ENCODE data around the gene SUSD1. TPM values are rescaled to one million over a fixed set of nuclear protein-coding genes. Genes with fewer than 3 reads are reported as not detected.
"Not testable (repeated sequence)": the region's sequence is repeated elsewhere in the genome, so short reads cannot be mapped to it uniquely, and the experiment has no call there.

The SUSD1 gene
- total RNA-seq, 1 donor from 2014 or later, result 13.0 TPM

DNA sequence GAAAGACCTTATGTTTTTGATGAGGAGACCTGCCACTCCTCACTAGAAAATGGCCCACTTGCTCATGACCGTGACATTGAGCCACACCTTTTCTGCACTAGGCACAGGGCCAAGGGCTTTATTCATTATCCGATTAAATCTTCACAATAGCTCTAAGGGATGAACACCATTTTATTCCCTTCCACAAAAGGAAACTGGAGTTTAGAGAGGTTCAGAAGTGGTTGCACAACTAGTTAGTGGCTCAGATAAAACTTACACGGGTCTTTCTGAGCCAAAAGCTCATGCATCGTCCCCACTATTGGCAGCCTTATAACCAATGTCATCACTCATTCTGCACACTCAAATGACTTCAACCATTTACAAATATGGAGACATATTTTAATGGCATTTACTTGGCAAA, 39.4 kb downstream of the SUSD1 start:
- H3K9me3 ChIP-seq, result peaks cover 0 to 4% of the 10 kb centered on the region in 2 donors
- H3K4me3 ChIP-seq, result no peak overlapping the region
- no peak for DNase-seq (ENCODE audit: low spot score in 2 of 2)
- no peak overlapping the region for H3K27ac ChIP-seq
- intact Hi-C loops (cut with DNase I), result no loop called here
- no peak for TF ChIP-seq CTCF (IDR thresholded peaks at IDR 0.05)
- no peaks in the 10 kb centered on the region for H3K36me3 ChIP-seq
- H3K27me3 ChIP-seq, result no peaks in the 10 kb centered on the region
- H3K4me1 ChIP-seq, result no peaks in the 10 kb centered on the region

DNA sequence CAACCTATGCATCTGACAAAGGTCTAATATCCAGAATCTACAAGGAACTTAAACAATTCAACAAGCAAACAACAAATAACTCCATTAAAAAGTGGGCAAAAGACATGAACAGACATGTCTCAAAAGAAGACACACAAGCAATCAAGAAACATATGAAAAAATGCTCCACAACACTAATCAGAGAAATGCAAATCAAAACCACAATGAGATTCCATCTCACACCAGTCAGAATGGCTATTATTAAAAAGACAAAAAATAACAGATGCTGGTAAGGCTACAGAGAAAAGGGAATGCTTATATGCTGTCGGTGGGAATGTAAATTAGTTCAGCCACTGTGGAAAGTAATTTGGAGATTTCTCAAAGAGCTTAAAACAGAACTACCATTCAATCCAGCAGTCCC, 41.3 kb downstream of the SUSD1 start:
- intact Hi-C loops (cut with DNase I), result not testable (repeated sequence)

GRCh38 chr9:112132356-112132755, 42.7 kb downstream of the SUSD1 start:
- intact Hi-C loops (cut with DNase I), result no loop called here
- Histone ChIP-seq H3K36me3 (no peaks in the 10 kb centered on the region), H3K4me3 (no peak overlapping the region), H3K9me3 (peaks cover 0 to 4% of the 10 kb centered on the region in 2 donors), H3K27ac (no peak overlapping the region), H3K4me1 (no peaks in the 10 kb centered on the region), H3K27me3 (no peaks in the 10 kb centered on the region)
- TF ChIP-seq CTCF (IDR thresholded peaks at IDR 0.05), result no peak
- DNase-seq (ENCODE audit: low spot score in 2 of 2), result no peak

More for the DNA sequence above, 41.3 kb downstream of the SUSD1 start:
- DNase-seq (ENCODE audit: low spot score in 2 of 2); H3K4me1 ChIP-seq; H3K36me3 ChIP-seq; H3K4me3 ChIP-seq; H3K9me3 ChIP-seq; H3K27ac ChIP-seq; H3K27me3 ChIP-seq: not testable (repeated sequence)

DNA sequence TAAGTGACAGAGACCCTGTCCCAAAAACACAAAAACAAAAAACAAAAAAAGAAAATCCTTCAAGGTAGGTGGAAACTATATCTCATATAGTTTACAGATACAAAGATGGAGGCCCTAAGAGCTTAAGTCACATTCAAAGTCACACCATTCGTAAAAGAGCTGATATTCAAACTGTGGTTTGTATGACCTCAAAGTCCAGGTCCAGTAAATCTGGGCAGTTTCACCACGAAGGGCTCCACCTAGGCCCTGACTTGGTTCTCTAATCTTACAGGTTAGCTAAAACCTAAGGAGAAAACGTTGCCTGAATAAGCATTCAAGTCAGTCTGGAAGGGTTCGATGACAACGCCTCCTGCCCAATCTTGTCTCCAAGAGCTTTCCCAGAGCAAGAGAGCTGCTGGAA, 44.1 kb downstream of the SUSD1 start:
- no peak for TF ChIP-seq CTCF (IDR thresholded peaks at IDR 0.05)

DNA sequence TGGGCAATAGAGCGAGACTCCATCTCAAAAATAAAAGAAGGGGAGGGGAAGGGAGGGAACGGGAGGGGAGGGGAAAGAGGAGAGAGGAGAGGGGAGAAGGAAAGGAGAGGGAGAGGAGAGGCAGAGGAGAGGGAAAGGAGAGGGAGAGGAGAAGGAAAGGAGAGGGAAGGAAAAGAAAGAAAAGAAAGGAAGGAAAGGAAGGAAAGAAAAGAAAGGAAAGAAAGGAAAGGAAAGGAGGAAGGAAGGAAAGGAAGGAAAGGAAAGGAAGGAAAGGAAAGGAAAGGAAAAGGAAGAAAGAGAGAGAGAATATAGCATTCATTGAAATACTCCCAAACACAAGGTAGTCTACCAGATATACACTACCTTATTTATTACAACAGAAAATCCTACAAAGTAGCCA, 44.8 kb downstream of the SUSD1 start:
- TF ChIP-seq CTCF (IDR thresholded peaks at IDR 0.05), result no peak
- no peaks in the 10 kb centered on the region for H3K36me3 ChIP-seq
- intact Hi-C loops (cut with DNase I), result no loop called here

More for the DNA sequence above, 44.1 kb downstream of the SUSD1 start:
- no peak for DNase-seq (ENCODE audit: low spot score in 2 of 2)
- Histone ChIP-seq H3K27me3 (no peaks in the 10 kb centered on the region), H3K36me3 (no peaks in the 10 kb centered on the region), H3K9me3 (peaks cover 0 to 4% of the 10 kb centered on the region in 2 donors), H3K4me3 (no peak overlapping the region), H3K4me1 (no peaks in the 10 kb centered on the region), H3K27ac (no peak overlapping the region)
- intact Hi-C loops (cut with DNase I), result no loop called here

DNA sequence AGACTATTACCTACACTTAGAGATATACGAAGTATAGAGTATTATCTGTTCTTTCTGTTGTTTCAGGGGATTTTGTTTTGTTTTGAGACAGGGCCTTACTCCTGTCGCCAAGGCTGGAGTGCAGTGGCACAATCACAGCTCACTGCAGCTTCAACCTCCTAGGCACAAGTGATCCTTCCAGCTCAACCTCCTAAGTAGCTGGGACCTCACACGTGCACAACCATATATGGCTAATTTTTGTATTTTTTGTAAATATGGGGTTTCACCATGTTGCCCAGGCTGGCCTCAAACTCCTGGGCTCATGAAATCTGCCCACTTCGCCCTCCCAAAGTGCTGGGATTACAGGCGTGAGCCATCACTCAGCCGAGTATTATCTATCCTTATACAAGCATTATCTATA, 45.9 kb downstream of the SUSD1 start:
- Histone ChIP-seq H3K4me3 (no peak overlapping the region), H3K27me3 (no peaks in the 10 kb centered on the region), H3K9me3 (peaks cover 0 to 4% of the 10 kb centered on the region in 2 donors), H3K36me3 (peaks cover under 1 to 1% of the 10 kb centered on the region in 2 donors), H3K27ac (no peak overlapping the region), H3K4me1 (no peaks in the 10 kb centered on the region)
- intact Hi-C loops (cut with DNase I), result no loop called here
- TF ChIP-seq CTCF (IDR thresholded peaks at IDR 0.05), result no peak
- DNase-seq (ENCODE audit: low spot score in 2 of 2), result no peak

More for the DNA sequence above, 44.8 kb downstream of the SUSD1 start:
- H3K9me3 ChIP-seq, result peaks cover 0 to 4% of the 10 kb centered on the region in 2 donors
- H3K27me3 ChIP-seq, result no peaks in the 10 kb centered on the region
- no peaks in the 10 kb centered on the region for H3K4me1 ChIP-seq
- H3K4me3 ChIP-seq, result no peak overlapping the region
- DNase-seq (ENCODE audit: low spot score in 2 of 2), result no peak
- no peak overlapping the region for H3K27ac ChIP-seq

DNA sequence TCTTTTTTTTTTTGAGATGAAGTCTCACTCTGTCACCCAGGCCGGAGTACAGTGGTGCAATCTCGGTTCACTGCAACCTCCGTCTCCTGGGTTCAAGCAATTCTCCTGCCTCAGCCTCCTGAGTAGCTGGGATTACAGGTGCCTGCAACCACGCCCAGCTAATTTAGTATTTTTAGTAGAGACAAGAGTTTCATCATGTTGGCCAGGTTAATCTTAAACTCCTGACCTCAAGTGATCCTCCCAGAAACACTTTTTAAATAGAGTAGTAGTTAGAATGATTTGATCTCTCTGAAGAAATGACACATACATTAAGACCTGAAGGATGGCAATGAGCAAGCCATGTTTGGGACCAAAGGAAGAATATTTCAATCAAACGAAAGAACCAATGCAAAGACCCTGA, 46.7 kb downstream of the SUSD1 start:
- H3K4me3 ChIP-seq; H3K4me1 ChIP-seq; intact Hi-C loops (cut with DNase I); DNase-seq (ENCODE audit: low spot score in 2 of 2); H3K36me3 ChIP-seq; H3K27ac ChIP-seq; H3K9me3 ChIP-seq; H3K27me3 ChIP-seq: not testable (repeated sequence)

All from ascending aorta (tissue), 2 donors.